Measurements from ENCODE around the gene CPNE4.
"Not testable (repeated sequence)": the region's sequence is repeated elsewhere in the genome, so short reads cannot be mapped to it uniquely, and the experiment has no call there.

Gene CPNE4

DNA sequence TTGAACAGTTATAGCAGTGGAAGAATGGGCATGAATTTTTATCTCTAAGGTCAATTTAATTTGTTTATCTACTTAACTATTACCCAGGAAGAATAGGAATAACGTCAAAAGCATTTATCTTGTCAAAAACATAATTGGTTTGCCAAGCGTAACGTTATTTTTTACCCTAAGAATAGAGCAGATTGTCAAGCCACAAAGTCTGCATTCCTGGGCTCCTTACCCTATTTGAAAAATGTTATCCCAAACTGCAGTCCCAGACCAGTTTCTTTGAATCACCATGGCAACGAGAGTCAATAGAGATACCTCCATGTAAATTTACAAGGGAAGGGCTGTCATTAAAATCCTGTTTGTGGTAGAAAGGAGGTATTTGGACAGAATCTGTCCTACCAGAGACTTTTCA lies 61.1 kb downstream of the CPNE4 start:
- no peak overlapping the region for H3K9ac ChIP-seq (ENCODE audit: low read depth, low read length, poor library complexity, severe bottlenecking)
- no peaks in the 10 kb centered on the region for H3K36me3 ChIP-seq (ENCODE audit: insufficient read depth, low read length)
- no peak overlapping the region for H2AFZ ChIP-seq (ENCODE audit: low read length)
- H3K4me1 ChIP-seq (ENCODE audit: insufficient read depth, low read length, poor library complexity, severe bottlenecking) = peaks cover 12% of the 10 kb centered on the region
- H4K20me1 ChIP-seq (ENCODE audit: insufficient read depth, low read length, poor library complexity, severe bottlenecking) = no peaks in the 10 kb centered on the region
- no peaks in the 10 kb centered on the region for H3F3A ChIP-seq (ENCODE audit: low read depth)
- H3K4me2 ChIP-seq (ENCODE audit: low read depth, low read length, poor library complexity, severe bottlenecking) = no peak overlapping the region
- no peaks in the 10 kb centered on the region for H3K27me3 ChIP-seq (ENCODE audit: insufficient read depth, low read length, poor library complexity, severe bottlenecking)
- no peaks in the 10 kb centered on the region for H3K9me3 ChIP-seq (ENCODE audit: insufficient read depth, low read depth, low read length)
- no peaks in the 10 kb centered on the region for H3K9me2 ChIP-seq (replicated peaks; ENCODE audit: low read depth, low read length)
- H3K79me2 ChIP-seq (ENCODE audit: insufficient read depth, low read length) = no peaks in the 10 kb centered on the region
- no peak for TF ChIP-seq EZH2phosphoT487 (IDR thresholded peaks at IDR 0.05; ENCODE audit: borderline replicate concordance)
- TF ChIP-seq, protein P1, sequence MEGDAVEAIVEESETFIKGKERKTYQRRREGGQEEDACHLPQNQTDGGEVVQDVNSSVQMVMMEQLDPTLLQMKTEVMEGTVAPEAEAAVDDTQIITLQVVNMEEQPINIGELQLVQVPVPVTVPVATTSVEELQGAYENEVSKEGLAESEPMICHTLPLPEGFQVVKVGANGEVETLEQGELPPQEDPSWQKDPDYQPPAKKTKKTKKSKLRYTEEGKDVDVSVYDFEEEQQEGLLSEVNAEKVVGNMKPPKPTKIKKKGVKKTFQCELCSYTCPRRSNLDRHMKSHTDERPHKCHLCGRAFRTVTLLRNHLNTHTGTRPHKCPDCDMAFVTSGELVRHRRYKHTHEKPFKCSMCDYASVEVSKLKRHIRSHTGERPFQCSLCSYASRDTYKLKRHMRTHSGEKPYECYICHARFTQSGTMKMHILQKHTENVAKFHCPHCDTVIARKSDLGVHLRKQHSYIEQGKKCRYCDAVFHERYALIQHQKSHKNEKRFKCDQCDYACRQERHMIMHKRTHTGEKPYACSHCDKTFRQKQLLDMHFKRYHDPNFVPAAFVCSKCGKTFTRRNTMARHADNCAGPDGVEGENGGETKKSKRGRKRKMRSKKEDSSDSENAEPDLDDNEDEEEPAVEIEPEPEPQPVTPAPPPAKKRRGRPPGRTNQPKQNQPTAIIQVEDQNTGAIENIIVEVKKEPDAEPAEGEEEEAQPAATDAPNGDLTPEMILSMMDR (conservative IDR thresholded peaks at IDR 0.05; ENCODE audit: low read length) = no peak
- no peak overlapping the region for H3K4me3 ChIP-seq (ENCODE audit: low read length, poor library complexity, severe bottlenecking)

GRCh38 chr3:131972550-131972949 lies 62.3 kb downstream of the CPNE4 start:
- Histone ChIP-seq H3K27me3 (ENCODE audit: insufficient read depth, low read length, poor library complexity, severe bottlenecking) (no peaks in the 10 kb centered on the region), H3K4me1 (ENCODE audit: insufficient read depth, low read length, poor library complexity, severe bottlenecking) (peaks cover 12% of the 10 kb centered on the region), H4K20me1 (ENCODE audit: insufficient read depth, low read length, poor library complexity, severe bottlenecking) (no peaks in the 10 kb centered on the region), H3K4me2 (ENCODE audit: low read depth, low read length, poor library complexity, severe bottlenecking) (no peak overlapping the region), H3K36me3 (ENCODE audit: insufficient read depth, low read length) (no peaks in the 10 kb centered on the region), H3K4me3 (ENCODE audit: low read length, poor library complexity, severe bottlenecking) (no peak overlapping the region), H3F3A (ENCODE audit: low read depth) (no peaks in the 10 kb centered on the region), H3K9ac (ENCODE audit: low read depth, low read length, poor library complexity, severe bottlenecking) (no peak overlapping the region), H3K79me2 (ENCODE audit: insufficient read depth, low read length) (no peaks in the 10 kb centered on the region), H2AFZ (ENCODE audit: low read length) (no peak overlapping the region), H3K9me3 (ENCODE audit: insufficient read depth, low read depth, low read length) (no peaks in the 10 kb centered on the region), H3K9me2 (replicated peaks; ENCODE audit: low read depth, low read length) (no peaks in the 10 kb centered on the region)
- TF ChIP-seq, protein P1 (conservative IDR thresholded peaks at IDR 0.05; ENCODE audit: low read length) = no peak
- TF ChIP-seq EZH2phosphoT487 (IDR thresholded peaks at IDR 0.05; ENCODE audit: borderline replicate concordance) = no peak

GRCh38 chr3:131972091-131972490 lies 62.7 kb downstream of the CPNE4 start:
- no peaks in the 10 kb centered on the region for H3K9me2 ChIP-seq (replicated peaks; ENCODE audit: low read depth, low read length)

GRCh38 chr3:131963442-131963841 lies 71.4 kb downstream of the CPNE4 start:
- H3K9me3 ChIP-seq (ENCODE audit: insufficient read depth, low read depth, low read length); H3K9me2 ChIP-seq (replicated peaks; ENCODE audit: low read depth, low read length); H3K9ac ChIP-seq (ENCODE audit: low read depth, low read length, poor library complexity, severe bottlenecking); H3K4me1 ChIP-seq (ENCODE audit: insufficient read depth, low read length, poor library complexity, severe bottlenecking); H4K20me1 ChIP-seq (ENCODE audit: insufficient read depth, low read length, poor library complexity, severe bottlenecking); H3K79me2 ChIP-seq (ENCODE audit: insufficient read depth, low read length); H2AFZ ChIP-seq (ENCODE audit: low read length); H3K4me2 ChIP-seq (ENCODE audit: low read depth, low read length, poor library complexity, severe bottlenecking); H3K36me3 ChIP-seq (ENCODE audit: insufficient read depth, low read length); H3K4me3 ChIP-seq (ENCODE audit: low read length, poor library complexity, severe bottlenecking); H3F3A ChIP-seq (ENCODE audit: low read depth); H3K27me3 ChIP-seq (ENCODE audit: insufficient read depth, low read length, poor library complexity, severe bottlenecking): not testable (repeated sequence)

More at GRCh38 chr3:131972091-131972490, 62.7 kb downstream of the CPNE4 start:
- TF ChIP-seq EZH2phosphoT487 (IDR thresholded peaks at IDR 0.05; ENCODE audit: borderline replicate concordance) = no peak
- TF ChIP-seq, protein P1 (conservative IDR thresholded peaks at IDR 0.05; ENCODE audit: low read length) = no peak
- Histone ChIP-seq H3K79me2 (ENCODE audit: insufficient read depth, low read length) (no peaks in the 10 kb centered on the region), H3K9me3 (ENCODE audit: insufficient read depth, low read depth, low read length) (no peaks in the 10 kb centered on the region), H3K4me1 (ENCODE audit: insufficient read depth, low read length, poor library complexity, severe bottlenecking) (peaks cover 12% of the 10 kb centered on the region), H3K36me3 (ENCODE audit: insufficient read depth, low read length) (no peaks in the 10 kb centered on the region), H3F3A (ENCODE audit: low read depth) (no peaks in the 10 kb centered on the region), H4K20me1 (ENCODE audit: insufficient read depth, low read length, poor library complexity, severe bottlenecking) (no peaks in the 10 kb centered on the region), H2AFZ (ENCODE audit: low read length) (no peak overlapping the region), H3K4me2 (ENCODE audit: low read depth, low read length, poor library complexity, severe bottlenecking) (no peak overlapping the region), H3K27me3 (ENCODE audit: insufficient read depth, low read length, poor library complexity, severe bottlenecking) (no peaks in the 10 kb centered on the region), H3K4me3 (ENCODE audit: low read length, poor library complexity, severe bottlenecking) (no peak overlapping the region), H3K9ac (ENCODE audit: low read depth, low read length, poor library complexity, severe bottlenecking) (no peak overlapping the region)
